Measurements from ENCODE around the gene MYL5. TPM values are rescaled to one million over a fixed set of nuclear protein-coding genes. Genes with fewer than 3 reads are reported as not detected.

Gene MYL5
- total and polyA plus RNA-seq, 12 donors = 5.9 to 77.6 (median 21.5) TPM

- Histone ChIP-seq H3K4me1 (replicated peaks in 1 of 2) (peaks cover 62 to 68% of the 10 kb centered on the region in 2 donors), H3K9me3 (replicated peaks in 1 of 3) (no peaks in the 10 kb centered on the region), H3K36me3 (replicated peaks in 1 of 2) (no peaks in the 10 kb centered on the region), H3K4me3 (no peak overlapping the region), H3K27me3 (no peaks in the 10 kb centered on the region), H3K27ac (peak overlapping the region; percentile 3 to 95 (median 84))
- intact Hi-C loops (cut with DNase I) = no loop called here
- TF ChIP-seq POLR2A (IDR thresholded peaks at IDR 0.05) (peak in 1 of 2 donors; percentile 49), CTCF (IDR thresholded peaks at IDR 0.05) (no peak)
- WGBS, 4 donors = 53 to 72% (median 63%) methylated on average over 26 to 28 of the region's 28 CpGs
- DNase-seq = peak; percentile 61 to 82 (median 74)
Measured at GRCh38 chr4:723751-724530, 49.6 kb downstream of the MYL5 start.

DNA sequence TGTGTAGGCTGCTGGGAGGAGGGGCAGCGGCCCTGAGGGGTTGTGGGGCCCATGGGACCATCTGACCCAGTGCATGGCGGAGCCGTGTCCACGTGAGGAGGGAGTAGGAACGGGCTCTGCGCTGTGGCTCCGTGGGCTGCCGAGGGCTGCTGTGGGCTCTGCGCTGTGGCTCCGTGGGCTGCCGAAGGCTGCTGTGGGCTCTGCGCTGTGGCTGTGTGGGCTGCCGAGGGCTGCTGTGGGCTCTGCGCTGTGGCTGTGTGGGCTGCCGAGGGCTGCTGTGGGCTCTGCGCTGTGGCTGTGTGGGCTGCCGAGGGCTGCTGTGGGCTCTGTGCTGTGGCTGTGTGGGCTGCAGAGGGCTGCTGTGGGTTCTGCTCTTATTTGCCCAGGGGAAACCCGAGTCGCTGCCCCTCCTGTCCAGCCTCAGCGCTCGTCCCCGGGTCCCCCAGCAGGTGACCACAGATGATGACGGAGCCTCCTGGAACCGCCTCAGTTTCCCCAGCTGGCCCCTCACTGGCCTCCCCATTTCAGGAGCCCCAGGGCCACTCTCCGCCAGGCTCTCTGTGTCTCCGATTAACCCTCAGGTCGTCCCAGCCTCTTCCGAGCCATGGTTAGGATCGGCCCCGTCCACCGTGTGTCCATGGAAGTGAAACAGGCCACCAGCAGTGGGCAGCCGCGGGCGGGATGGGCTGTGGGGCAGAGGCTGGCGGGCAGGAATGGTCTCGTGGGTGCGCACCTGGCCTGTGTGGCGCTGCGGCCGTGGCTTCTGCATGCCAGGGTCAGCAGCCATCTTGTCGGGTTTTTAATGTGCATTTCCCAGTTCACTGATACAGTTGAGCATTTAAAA lies 51.3 kb downstream of the MYL5 start:
- H3K9me3 ChIP-seq (replicated peaks in 1 of 3) = no peaks in the 10 kb centered on the region
- H3K4me1 ChIP-seq (replicated peaks in 1 of 2) = peaks cover 57 to 64% of the 10 kb centered on the region in 2 donors
- H3K36me3 ChIP-seq (replicated peaks in 1 of 2) = peaks cover 0 to 4% of the 10 kb centered on the region in 2 donors
- H3K27ac ChIP-seq = peak overlapping the region; percentile 14 to 95 (median 91)
- peak in 6 of 7 donors; percentile 52 to 63 (median 59) for DNase-seq
- 63 to 85% (median 80%) methylated on average over 22 to 41 of the region's 41 CpGs for WGBS, 4 donors
- TF ChIP-seq POLR2A (IDR thresholded peaks at IDR 0.05) (no peak), CTCF (IDR thresholded peaks at IDR 0.05) (peak in 3 of 6 experiments; percentile 8 to 21 (median 13))
- intact Hi-C loops (cut with DNase I) = no loop called here
- no peak overlapping the region for H3K4me3 ChIP-seq
- no peaks in the 10 kb centered on the region for H3K27me3 ChIP-seq

GRCh38 chr4:726235-726787 lies 52.0 kb downstream of the MYL5 start:
- intact Hi-C loops (cut with DNase I) = no loop called here
- peak; percentile 48 to 85 (median 77) for DNase-seq
- Histone ChIP-seq H3K9me3 (replicated peaks in 1 of 3) (no peaks in the 10 kb centered on the region), H3K36me3 (replicated peaks in 1 of 2) (peaks cover 0 to 11% of the 10 kb centered on the region in 2 donors), H3K4me1 (replicated peaks in 1 of 2) (peaks cover 50 to 58% of the 10 kb centered on the region in 2 donors), H3K27ac (peak overlapping the region; percentile 81 to 95 (median 91)), H3K27me3 (no peaks in the 10 kb centered on the region), H3K4me3 (no peak overlapping the region)
- 16 to 21% (median 18%) methylated on average over 9 to 16 of the region's 16 CpGs for WGBS, 4 donors
- TF ChIP-seq POLR2A (IDR thresholded peaks at IDR 0.05) (peak in 1 of 2 donors; percentile 22), CTCF (IDR thresholded peaks at IDR 0.05) (no peak)

DNA sequence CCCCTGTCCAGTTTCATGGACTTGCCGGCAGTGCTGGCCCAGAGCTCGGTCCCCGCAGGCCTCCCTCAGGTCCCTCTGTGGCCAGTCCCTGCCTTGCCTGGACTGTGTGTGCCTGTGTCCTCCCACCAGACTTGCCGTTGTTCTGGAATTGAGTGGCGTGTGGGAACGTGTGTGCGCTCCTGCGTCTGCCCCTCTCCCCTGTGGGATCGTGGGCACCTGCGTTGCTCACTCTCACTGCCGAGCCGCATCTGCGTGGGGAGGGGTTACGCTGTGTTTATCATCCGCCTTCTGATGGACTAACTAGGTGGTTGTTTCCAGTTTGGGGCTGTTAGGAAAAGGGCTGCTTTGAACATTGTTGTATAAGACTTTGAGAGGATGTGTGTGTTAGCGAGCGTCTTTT lies 52.5 kb downstream of the MYL5 start:
- TF ChIP-seq CTCF (IDR thresholded peaks at IDR 0.05) (no peak), POLR2A (IDR thresholded peaks at IDR 0.05) (peak in 1 of 2 donors; percentile 14)
- no peak overlapping the region for H3K4me3 ChIP-seq
- H3K9me3 ChIP-seq (replicated peaks in 1 of 3) = no peaks in the 10 kb centered on the region
- peak in 4 of 7 donors; percentile 28 to 55 (median 54) for DNase-seq
- intact Hi-C loops (cut with DNase I) = no loop called here
- no peaks in the 10 kb centered on the region for H3K27me3 ChIP-seq
- peaks cover 0 to 12% of the 10 kb centered on the region in 2 donors for H3K36me3 ChIP-seq (replicated peaks in 1 of 2)
- H3K27ac ChIP-seq = peak overlapping the region; percentile 81 to 95 (median 91)
- 36 to 53% (median 48%) methylated on average over 14 to 17 of the region's 17 CpGs for WGBS, 4 donors
- peaks cover 45 to 53% of the 10 kb centered on the region in 2 donors for H3K4me1 ChIP-seq (replicated peaks in 1 of 2)
